Measurements from ENCODE around the gene C10orf90. TPM values are rescaled to one million over a fixed set of nuclear protein-coding genes. Genes with fewer than 3 reads are reported as not detected.

The C10orf90 gene, protein sequence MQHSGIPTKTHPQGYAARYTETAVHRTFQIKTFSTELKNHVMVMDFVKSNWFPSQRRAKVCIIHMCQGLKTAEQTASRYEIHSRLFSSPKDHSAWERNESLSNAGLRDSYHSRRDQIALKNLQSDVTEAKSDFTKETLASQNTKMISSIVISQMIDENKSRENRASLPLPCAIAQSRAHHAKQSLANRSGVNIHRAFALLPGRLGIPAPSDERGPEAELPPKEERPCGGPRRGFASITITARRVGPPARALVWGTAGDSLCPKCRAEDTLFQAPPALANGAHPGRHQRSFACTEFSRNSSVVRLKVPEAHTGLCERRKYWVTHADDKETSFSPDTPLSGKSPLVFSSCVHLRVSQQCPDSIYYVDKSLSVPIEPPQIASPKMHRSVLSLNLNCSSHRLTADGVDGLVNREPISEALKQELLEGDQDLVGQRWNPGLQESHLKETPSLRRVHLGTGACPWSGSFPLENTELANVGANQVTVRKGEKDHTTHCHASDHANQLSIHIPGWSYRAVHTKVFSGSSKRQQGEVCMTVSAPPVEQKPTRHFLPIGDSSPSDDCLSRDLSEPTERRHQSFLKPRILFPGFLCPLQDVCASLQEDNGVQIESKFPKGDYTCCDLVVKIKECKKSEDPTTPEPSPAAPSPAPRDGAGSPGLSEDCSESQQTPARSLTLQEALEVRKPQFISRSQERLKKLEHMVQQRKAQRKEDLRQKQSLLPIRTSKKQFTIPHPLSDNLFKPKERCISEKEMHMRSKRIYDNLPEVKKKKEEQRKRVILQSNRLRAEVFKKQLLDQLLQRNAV
- total RNA-seq, result under 1 TPM in 1 of 4 donors, not detected in 3; 0.06 TPM

DNA sequence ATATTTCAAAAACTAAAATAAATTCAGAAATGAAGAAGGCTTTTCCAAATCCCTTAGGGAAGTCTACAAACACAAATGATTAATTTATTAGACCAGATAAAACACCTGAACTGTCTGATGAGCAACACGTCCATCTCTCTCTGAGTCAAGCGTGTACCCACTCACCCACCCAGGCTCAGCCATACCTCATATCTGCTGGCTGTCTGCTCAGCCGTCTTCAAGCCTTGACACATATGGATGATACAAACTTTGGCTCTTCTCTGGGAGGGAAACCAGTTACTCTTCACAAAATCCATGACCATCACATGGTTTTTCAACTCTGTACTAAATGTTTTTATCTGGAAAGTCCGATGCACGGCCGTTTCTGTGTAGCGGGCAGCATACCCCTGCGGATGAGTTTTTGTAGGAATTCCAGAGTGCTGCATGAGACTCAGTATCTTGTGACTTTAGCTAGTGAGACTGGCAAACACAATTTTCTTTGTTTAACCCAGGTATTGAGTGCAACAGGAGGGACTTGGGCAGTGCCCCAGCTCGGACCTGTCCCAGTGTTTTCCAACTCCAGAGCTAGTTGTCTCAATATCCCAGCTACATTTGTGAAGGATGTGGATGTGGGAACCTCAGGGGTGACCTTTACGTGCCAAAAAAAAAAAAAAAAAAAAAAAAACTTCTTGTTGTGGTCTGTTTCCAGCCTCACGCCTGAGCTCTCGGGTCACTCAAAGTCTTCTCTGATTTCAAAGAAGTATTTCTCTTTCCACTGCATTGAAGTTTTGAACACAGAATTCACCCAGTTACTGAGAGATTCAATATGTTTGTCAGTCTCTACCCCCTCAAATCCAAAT lies at the start of gene C10orf90:
C10orf90 (minus strand) TSS at position 638 of the 839 bp plus-strand sequence; CDS start at position 425, 213 bp downstream.
- Histone ChIP-seq H3K4me1 (no peaks in the 10 kb centered on the region), H3K36me3 (no peaks in the 10 kb centered on the region), H3K27ac (replicated peaks in 1 of 4) (no peak within 1 kb of the TSS), H3K9me3 (no peaks in the 10 kb centered on the region), H3K27me3 (peaks cover 0 to 15% (median 0%) of the 10 kb centered on the region in 4 donors), H3K4me3 (no peak within 1 kb of the TSS)
- intact Hi-C loops (cut with DNase I), result no loop called here
- no peak for DNase-seq (ENCODE audit: extremely low spot score)
- WGBS, result 58% methylated on average over 12 of the region's 12 CpGs
- TF ChIP-seq POLR2A (IDR thresholded peaks at IDR 0.05; ENCODE audit: low read depth) (no peak), POLR2AphosphoS5 (IDR thresholded peaks at IDR 0.05) (no peak), EP300 (IDR thresholded peaks at IDR 0.05) (no peak)
- TF ChIP-seq, protein P1, sequence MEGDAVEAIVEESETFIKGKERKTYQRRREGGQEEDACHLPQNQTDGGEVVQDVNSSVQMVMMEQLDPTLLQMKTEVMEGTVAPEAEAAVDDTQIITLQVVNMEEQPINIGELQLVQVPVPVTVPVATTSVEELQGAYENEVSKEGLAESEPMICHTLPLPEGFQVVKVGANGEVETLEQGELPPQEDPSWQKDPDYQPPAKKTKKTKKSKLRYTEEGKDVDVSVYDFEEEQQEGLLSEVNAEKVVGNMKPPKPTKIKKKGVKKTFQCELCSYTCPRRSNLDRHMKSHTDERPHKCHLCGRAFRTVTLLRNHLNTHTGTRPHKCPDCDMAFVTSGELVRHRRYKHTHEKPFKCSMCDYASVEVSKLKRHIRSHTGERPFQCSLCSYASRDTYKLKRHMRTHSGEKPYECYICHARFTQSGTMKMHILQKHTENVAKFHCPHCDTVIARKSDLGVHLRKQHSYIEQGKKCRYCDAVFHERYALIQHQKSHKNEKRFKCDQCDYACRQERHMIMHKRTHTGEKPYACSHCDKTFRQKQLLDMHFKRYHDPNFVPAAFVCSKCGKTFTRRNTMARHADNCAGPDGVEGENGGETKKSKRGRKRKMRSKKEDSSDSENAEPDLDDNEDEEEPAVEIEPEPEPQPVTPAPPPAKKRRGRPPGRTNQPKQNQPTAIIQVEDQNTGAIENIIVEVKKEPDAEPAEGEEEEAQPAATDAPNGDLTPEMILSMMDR (IDR thresholded peaks at IDR 0.05), result no peak

DNA sequence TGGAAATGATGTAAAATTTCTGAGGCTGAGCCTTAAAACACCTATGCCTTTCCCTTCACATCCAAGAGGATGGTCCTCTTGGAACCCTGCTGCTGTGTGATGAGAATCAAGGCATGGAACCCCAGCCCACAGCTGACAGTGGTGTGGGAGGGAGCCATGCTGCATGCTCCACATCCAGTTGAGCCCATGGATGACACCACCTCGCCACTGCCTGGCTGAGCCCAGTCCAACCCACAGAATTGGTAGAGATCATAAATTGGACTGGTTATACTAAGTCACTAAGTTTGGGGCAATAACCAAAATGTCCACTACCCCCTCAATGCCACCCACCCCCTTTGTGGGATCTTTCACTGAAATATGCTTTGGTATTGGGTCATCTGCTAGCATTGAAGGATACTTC lies 45.9 kb upstream of the C10orf90 start:
- H3K9me3 ChIP-seq, result no peaks in the 10 kb centered on the region
- peaks cover 0 to 11% (median 0%) of the 10 kb centered on the region in 4 donors for H3K27me3 ChIP-seq
- no peaks in the 10 kb centered on the region for H3K36me3 ChIP-seq
- WGBS, result 60% methylated on average over 1 of the region's 1 CpG
- no peak for TF ChIP-seq EP300 (IDR thresholded peaks at IDR 0.05)
- TF ChIP-seq, protein P1 (IDR thresholded peaks at IDR 0.05), result no peak
- TF ChIP-seq POLR2AphosphoS5 (IDR thresholded peaks at IDR 0.05), result no peak
- no peak for TF ChIP-seq POLR2A (IDR thresholded peaks at IDR 0.05; ENCODE audit: low read depth)
- DNase-seq (ENCODE audit: extremely low spot score), result peak; percentile 70
- no peaks in the 10 kb centered on the region for H3K4me1 ChIP-seq
- H3K27ac ChIP-seq (replicated peaks in 1 of 4), result no peak overlapping the region
- no peak overlapping the region for H3K4me3 ChIP-seq
- intact Hi-C loops (cut with DNase I), result no loop called here

DNA sequence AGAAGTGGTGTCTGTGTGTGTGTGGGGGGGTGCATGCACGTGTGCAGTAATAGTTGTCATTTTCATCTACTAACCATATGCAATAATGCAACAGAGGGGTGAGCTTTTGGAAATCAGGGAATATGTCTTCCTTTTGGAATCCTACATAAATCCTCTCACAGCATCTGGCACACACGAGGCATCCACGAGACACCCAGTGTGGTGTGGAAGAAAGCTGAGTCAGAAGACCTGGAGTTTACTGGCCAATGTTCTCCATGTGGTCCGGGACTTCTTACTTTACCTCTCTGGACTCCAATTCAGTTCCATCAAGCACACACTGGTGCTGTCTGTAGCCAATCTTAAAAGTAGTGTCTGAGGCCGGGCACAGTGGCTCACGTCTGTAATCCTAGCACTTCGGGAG lies 43.1 kb upstream of the C10orf90 start:
- intact Hi-C loops (cut with DNase I), result no loop called here
- Histone ChIP-seq H3K27ac (replicated peaks in 1 of 4) (no peak overlapping the region), H3K4me1 (no peaks in the 10 kb centered on the region), H3K9me3 (peaks cover 0 to 9% (median 4%) of the 10 kb centered on the region in 4 donors), H3K4me3 (no peak overlapping the region), H3K36me3 (no peaks in the 10 kb centered on the region), H3K27me3 (no peaks in the 10 kb centered on the region)
- TF ChIP-seq POLR2AphosphoS5 (IDR thresholded peaks at IDR 0.05) (no peak), POLR2A (IDR thresholded peaks at IDR 0.05; ENCODE audit: low read depth) (no peak), EP300 (IDR thresholded peaks at IDR 0.05) (no peak)
- TF ChIP-seq, protein P1 (IDR thresholded peaks at IDR 0.05), result no peak
- 66% methylated on average over 7 of the region's 7 CpGs for WGBS
- no peak for DNase-seq (ENCODE audit: extremely low spot score)

DNA sequence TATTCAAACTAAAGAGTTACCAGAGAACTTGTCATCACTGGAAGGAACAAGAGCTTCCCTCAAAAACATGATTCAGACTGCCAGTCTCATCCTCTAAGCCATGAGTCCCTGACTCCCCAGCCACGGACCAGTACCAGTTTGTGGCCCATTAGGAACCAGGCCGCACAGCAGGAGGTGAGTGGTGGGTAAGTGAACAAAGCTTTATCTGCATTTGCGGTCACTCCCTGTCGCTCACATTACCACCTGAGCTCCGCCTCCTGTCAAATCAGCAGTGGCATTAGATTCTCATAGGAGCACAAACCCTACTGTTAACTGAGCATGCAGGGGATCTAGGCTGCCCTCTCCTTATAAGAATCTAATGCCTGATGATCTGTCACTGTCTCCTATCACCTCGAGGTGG lies 42.2 kb upstream of the C10orf90 start:
- TF ChIP-seq POLR2AphosphoS5 (IDR thresholded peaks at IDR 0.05), result no peak
- TF ChIP-seq, protein P1 (IDR thresholded peaks at IDR 0.05), result no peak
- Histone ChIP-seq H3K27me3 (no peaks in the 10 kb centered on the region), H3K27ac (replicated peaks in 1 of 4) (no peak overlapping the region), H3K9me3 (peaks cover 0 to 9% (median 4%) of the 10 kb centered on the region in 4 donors), H3K36me3 (no peaks in the 10 kb centered on the region), H3K4me1 (no peaks in the 10 kb centered on the region), H3K4me3 (no peak overlapping the region)
- DNase-seq (ENCODE audit: extremely low spot score), result no peak
- 87% methylated on average over 6 of the region's 6 CpGs for WGBS
- intact Hi-C loops (cut with DNase I), result no loop called here
